Peyer's patch (tissue), 4 donors: Measurements from ENCODE around the gene CALML3. TPM values are rescaled to one million over a fixed set of nuclear protein-coding genes. Genes with fewer than 3 reads are reported as not detected.

Experiments used
- DNase-seq, 3 donors: peaks; one replicate each; pipeline ENCODE4 v3.0.0-alpha.2; 2017 to 2019
- H3K27ac ChIP-seq, 4 donors: fragments of 200-600 bp; sonication (generic); one replicate each; pipeline ENCODE4 v1.5.1; 2016 to 2019
- H3K27me3 ChIP-seq, 2 donors: fragments of 200-600 bp; sonication (generic); one replicate each; pipeline ENCODE4 v1.5.1; 2019
- H3K36me3 ChIP-seq, 3 donors: fragments of 200-600 bp; sonication (generic); one replicate each; pipeline ENCODE4 v1.5.1; 2016 to 2019
- H3K4me1 ChIP-seq, 4 donors: fragments of 200-600 bp; sonication (generic); one replicate each; pipeline ENCODE4 v1.5.1; 2016 to 2019
- H3K4me3 ChIP-seq, 4 donors: fragments of 200-600 bp; sonication (generic); 1 replicate in 3 of 4; 2 replicates in 1 of 4; pipeline ENCODE4 v1.5.1; 2016 to 2019; ENCODE audit warnings: mild to moderate bottlenecking in 1 of 4
- H3K9me3 ChIP-seq, 4 donors: fragments of 200-600 bp; sonication (generic); one replicate each; pipeline ENCODE4 v1.5.1; 2016 to 2019; ENCODE audit warnings: mild to moderate bottlenecking in 1 of 4
- CTCF ChIP-seq, 6 experiments: fragments of 450-650 bp in 4 of 6; fragments of 200-600 bp in 2 of 6; sonication (generic) in 1 of 6; IDR thresholded peaks; one replicate each; pipeline ENCODE4 v1.5.1; 2017 to 2019; ENCODE audit warnings: antibody characterized with exemption in 6 of 6, mild to moderate bottlenecking in 3 of 6, moderate library complexity in 1 of 6
- POLR2A ChIP-seq, 2 donors: fragments of 450-650 bp; IDR thresholded peaks; one replicate each; pipeline ENCODE4 v1.5.1; 2017; ENCODE audit warnings: antibody characterized with exemption in 2 of 2, mild to moderate bottlenecking in 2 of 2, moderate library complexity in 2 of 2
- total RNA-seq, 4 donors: library from RNA; depleted of rRNA; stranded (reverse); fragments of >200 nt; gene quantifications; one replicate each; pipeline ENCODE4 v1.1.0, GENCODE V29; 2016

CALML3 gene
- total RNA-seq, 4 donors from 2014 or later, result not detected

- no peak overlapping the region for H3K27ac ChIP-seq
- no peaks in the 10 kb centered on the region for H3K36me3 ChIP-seq
- no peak overlapping the region for H3K4me3 ChIP-seq
- no peaks in the 10 kb centered on the region for H3K27me3 ChIP-seq
- H3K9me3 ChIP-seq, result no peaks in the 10 kb centered on the region
- TF ChIP-seq POLR2A (IDR thresholded peaks at IDR 0.05) (no peak), CTCF (IDR thresholded peaks at IDR 0.05) (no peak)
- DNase-seq, result peak in 2 of 3 donors; percentile 48
- H3K4me1 ChIP-seq, result peaks cover 0 to 9% (median 0%) of the 10 kb centered on the region in 4 donors
Observed at GRCh38 chr10:5527332-5528200, 2.8 kb downstream of the CALML3 start.

GRCh38 chr10:5528989-5529701 lies 4.4 kb downstream of the CALML3 start:
- no peaks in the 10 kb centered on the region for H3K9me3 ChIP-seq

GRCh38 chr10:5529702-5530411 lies 5.1 kb downstream of the CALML3 start:
- Histone ChIP-seq H3K9me3 (no peaks in the 10 kb centered on the region), H3K27ac (peak overlapping the region in 1 of 4 donors; percentile 27), H3K27me3 (no peaks in the 10 kb centered on the region), H3K4me3 (no peak overlapping the region), H3K4me1 (peaks cover 0 to 9% (median 0%) of the 10 kb centered on the region in 4 donors), H3K36me3 (no peaks in the 10 kb centered on the region)
- TF ChIP-seq CTCF (IDR thresholded peaks at IDR 0.05), result no peak
- TF ChIP-seq POLR2A (IDR thresholded peaks at IDR 0.05), result no peak
- peak in 2 of 3 donors; percentile 9 to 21 for DNase-seq

More at GRCh38 chr10:5528989-5529701, 4.4 kb downstream of the CALML3 start:
- TF ChIP-seq POLR2A (IDR thresholded peaks at IDR 0.05) (no peak), CTCF (IDR thresholded peaks at IDR 0.05) (no peak)
- peak in 2 of 3 donors; percentile 31 to 38 for DNase-seq
- Histone ChIP-seq H3K4me3 (no peak overlapping the region), H3K27me3 (no peaks in the 10 kb centered on the region), H3K4me1 (peaks cover 0 to 9% (median 0%) of the 10 kb centered on the region in 4 donors), H3K27ac (no peak overlapping the region), H3K36me3 (no peaks in the 10 kb centered on the region)

- H3K27me3 ChIP-seq, result no peaks in the 10 kb centered on the region
- peak in 2 of 3 donors; percentile 13 to 23 for DNase-seq
- no peaks in the 10 kb centered on the region for H3K36me3 ChIP-seq
- no peaks in the 10 kb centered on the region for H3K9me3 ChIP-seq
- TF ChIP-seq CTCF (IDR thresholded peaks at IDR 0.05) (no peak), POLR2A (IDR thresholded peaks at IDR 0.05) (no peak)
- no peak overlapping the region for H3K4me3 ChIP-seq
- H3K4me1 ChIP-seq, result peaks cover 0 to 9% (median 0%) of the 10 kb centered on the region in 4 donors
- peak overlapping the region in 1 of 4 donors; percentile 27 for H3K27ac ChIP-seq
Observed at GRCh38 chr10:5530412-5530806, 5.6 kb downstream of the CALML3 start.

GRCh38 chr10:5530846-5531557 lies 6.2 kb downstream of the CALML3 start:
- no peak overlapping the region for H3K27ac ChIP-seq
- no peak overlapping the region for H3K4me3 ChIP-seq
- peaks cover 0 to 9% (median 0%) of the 10 kb centered on the region in 4 donors for H3K4me1 ChIP-seq
- no peaks in the 10 kb centered on the region for H3K27me3 ChIP-seq
- H3K36me3 ChIP-seq, result no peaks in the 10 kb centered on the region
- DNase-seq, result peak in 2 of 3 donors; percentile 18 to 20
- H3K9me3 ChIP-seq, result no peaks in the 10 kb centered on the region
- TF ChIP-seq CTCF (IDR thresholded peaks at IDR 0.05), result no peak
- TF ChIP-seq POLR2A (IDR thresholded peaks at IDR 0.05), result no peak
